Fibroblast of upper back skin (primary cell): Measurements from ENCODE around the gene LSM3.

ENCODE experiments used
- DNase-seq: peaks from one replicate; pipeline ENCODE4 v3.0.0-alpha.2; 2013

The LSM3 gene

DNA sequence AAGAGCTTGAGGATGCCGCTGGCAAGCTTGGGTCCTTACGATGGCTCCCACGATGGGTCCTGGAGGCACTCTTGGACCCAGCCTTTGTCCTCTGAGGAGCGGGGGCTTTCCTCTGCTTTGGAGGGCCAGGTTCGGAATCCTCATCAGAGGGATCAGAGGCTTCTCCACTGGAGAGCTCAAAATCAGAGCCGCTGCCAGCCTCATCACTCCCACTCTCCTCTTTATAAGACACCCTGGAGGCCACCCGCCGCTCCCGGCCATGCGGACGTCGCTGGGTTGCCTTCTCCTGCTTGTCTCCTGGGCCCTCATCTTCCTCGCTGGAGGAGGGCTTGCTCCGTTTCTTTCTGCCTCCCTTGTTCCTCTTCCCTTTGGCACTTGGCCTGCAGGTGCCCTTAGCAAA, 20.2 kb upstream of the LSM3 start:
- no peak for DNase-seq

DNA sequence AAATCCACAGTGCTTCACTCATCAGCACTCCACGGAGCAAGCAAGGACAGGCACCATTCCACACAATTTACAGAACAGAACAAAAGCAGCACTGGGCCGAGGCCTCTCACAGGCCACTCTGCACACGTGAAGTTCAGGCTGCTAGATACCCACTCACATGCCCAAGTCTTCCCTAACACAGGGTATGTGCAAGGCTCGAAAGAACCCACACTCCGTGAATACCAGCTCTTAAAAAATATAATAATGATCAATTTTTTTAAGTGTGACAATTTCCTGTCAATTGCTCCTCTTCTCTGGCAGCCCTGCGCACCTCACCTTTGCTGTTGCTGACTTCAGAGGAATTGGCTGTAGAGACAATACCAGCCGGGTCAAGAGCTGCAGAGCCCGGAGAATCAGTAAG, 19.2 kb upstream of the LSM3 start:
- DNase-seq = no peak

DNA sequence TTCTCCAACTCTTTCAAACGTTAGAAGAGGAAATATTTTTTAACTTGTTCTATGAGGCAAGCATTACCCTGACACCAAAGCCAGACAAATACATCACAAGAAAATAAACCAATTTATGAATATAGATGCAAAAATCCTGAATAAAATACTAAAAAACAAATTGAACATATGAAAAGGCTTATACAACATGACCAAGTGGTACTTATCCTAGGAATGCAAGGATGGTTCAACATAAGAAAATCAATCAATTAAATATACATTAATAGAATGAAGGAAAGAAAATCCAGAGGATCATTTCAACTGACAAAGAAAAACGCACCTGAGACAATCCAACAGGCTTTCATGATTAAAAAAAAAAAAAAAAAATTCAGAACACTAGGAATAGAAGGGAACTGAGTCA, 17.3 kb upstream of the LSM3 start:
- DNase-seq = no peak

DNA sequence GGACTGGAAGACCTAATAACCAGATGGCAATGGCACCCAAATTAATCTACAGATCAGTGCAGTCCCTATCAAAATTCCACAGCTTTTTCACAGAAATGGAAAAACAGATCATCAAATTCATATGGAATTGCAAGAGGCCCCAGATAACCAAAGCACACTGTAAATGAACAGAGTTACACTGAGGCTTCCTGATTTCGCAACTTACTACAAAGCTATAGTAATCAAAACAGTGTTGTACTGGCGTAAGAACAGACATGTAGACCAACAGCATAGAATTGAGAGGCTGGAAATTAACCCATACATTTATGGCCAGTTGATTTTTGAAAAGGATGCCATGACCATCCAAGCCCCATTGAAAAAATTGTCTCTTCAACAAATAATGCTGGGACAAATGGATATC, 16.4 kb upstream of the LSM3 start:
- no peak for DNase-seq

DNA sequence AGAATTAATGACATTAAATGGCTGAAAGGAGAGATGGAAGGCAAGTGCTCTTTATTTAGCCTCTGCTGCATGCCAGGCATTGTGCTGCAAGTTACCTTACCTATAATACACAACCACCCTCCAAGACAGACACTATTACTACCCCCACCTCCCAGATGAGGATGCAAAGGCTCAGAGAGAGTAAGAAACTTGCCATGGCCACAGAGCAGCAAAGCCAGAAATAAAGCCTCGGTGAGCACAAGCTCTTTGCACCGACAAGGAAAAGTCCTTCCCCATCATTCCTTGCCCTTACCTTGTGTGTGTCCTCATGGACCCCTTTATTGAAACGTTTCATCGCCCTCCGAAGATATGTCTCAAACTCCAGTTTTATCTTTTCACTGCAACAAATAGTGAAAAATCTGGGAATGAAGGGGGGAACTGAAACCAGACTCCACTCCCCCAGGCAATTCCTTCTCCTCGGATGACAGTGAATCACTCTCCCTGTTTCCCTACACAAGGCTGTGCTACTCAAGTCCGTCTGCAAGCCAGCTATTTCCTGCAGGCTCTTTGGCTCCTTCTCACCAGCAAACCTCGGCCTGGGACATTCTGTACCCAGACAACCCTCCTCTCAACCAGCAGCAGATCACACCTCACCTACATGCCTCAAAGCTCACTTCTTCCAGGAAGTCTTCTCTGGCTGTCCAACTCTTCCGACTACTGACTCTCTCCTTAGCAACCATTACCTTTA, 11.6 kb upstream of the LSM3 start:
- DNase-seq = no peak

DNA sequence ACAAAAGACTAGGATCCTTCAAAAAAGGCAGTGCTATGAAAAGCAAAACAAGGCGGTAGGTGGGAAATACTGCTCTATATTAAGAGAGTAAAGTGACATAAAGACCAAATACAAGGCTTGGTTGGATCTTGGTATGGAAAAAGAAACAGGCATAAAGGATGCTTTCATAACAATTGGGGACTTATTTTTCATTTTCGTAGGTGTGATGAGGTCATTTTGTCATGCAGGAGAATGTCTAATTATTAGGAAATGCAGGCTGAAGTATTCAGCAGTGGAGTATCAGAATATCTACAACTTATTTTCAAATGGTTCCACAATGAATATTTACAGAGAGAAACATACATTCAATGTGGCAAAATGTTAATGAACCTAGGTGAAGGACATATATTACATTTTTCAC, 9.2 kb upstream of the LSM3 start:
- DNase-seq = no peak

DNA sequence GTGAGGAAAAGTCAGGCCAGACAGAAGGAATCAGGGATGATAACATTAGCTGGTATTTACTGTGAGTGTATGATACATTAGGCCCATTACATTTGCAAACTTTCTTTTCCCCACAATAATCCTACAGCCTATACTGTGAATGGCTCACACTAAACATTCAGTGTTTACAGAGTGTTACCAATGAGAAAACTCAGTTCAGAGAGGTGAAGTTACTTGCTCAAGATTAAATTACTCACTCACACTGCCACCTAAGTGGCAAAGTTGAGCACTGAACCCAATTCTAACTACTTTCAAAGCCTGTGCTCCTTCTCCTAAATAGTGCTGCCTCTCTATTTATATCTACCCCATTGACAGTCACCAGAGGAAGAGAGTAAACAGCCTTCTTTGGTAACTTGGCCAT, 8.7 kb upstream of the LSM3 start:
- DNase-seq = no peak

DNA sequence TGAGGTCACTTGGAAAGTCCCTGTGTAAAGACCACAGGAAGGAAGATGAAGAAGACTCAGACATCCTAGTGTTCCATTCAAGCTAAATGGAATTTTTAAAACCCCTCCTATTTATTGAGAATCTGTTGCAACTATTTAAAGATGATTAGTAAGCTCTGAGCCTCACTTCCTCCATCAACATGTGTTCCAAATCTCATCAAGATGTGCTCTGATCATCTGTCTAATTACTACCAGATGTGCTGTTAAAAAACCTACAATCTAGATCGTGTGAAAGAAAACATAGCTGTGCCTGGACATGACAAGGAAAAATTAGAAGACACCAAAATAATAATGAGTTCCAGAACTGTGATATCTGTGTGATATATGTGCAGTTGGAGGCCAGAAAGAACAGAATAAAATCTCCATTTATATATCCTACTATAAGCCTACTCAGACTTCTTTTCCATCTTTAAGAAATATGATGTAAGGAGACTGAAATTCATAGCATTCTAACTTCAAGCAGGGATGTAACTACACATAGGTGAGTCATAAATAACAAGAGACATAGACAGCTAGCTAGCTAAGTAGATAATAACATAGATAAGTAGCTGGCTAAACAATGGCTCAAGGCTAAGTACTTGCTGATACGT, 8.0 kb upstream of the LSM3 start:
- DNase-seq = peak; percentile 91

DNA sequence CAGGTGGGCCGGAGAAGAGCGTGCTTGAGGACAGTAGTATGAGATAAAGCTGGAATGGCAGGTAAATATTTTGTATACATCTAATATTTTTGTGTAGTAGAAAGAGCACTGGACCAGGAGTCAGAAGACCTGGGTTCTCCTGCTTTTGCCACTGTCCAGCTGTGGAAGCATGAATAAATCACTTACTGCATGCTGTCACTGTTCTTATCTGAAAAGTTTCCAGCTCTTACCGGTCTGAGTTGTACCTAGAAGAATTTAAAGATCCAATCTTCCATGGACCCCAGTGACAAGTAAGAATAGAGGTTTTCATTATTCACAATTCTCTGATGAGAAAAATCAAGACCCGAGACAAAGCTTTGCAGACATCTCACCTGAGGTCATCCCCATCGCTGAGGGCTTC, 6.1 kb upstream of the LSM3 start:
- DNase-seq = no peak

DNA sequence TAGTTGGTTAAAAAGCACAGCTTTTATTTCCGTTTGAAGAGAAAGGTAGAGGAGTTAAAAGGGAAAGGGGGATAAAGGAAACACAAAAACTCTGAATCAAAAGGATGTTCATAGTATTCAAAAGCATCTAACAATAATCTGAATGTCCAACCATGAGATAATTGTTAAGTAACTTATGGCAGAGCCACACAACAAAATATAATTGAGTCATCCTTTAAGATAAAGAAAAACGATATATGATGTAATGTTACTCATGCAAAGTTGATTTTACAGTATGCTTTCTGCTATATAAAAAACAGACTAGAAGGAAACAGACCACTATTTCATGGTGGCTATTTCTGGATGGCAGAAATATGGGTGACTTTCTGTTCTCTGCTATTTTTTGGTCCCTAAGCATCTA, 4.1 kb upstream of the LSM3 start:
- no peak for DNase-seq

DNA sequence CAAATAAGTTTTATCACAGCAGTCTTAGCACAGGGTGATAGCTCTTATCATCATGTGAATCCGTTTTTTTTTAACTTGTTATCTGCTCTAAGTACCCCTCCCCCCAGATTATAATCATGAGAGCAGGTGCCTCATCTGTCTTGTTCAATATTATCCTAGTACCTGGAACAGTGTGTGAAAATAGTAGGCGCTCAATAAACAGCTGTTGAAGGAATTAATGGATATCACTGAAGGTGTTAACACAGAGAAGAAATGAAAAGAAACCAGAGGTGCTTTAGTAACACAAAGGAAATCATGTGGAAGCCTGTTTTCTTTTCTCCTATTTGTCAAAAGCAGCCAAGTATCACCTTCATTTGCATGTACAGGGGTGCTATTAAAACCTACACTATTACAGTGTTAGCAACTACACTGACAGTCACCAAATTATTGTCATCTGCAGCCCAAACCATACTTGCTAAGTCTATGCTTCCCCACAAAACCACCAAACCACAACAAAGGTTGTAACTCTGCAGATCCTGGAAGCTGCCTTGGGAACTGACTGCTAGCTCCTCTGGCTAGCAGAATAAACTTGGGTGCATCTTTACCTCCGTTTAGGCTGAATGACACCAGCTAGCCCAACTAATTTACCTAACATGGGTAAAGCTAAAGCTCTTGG, 3.1 kb upstream of the LSM3 start:
- DNase-seq = peak; percentile 69

DNA sequence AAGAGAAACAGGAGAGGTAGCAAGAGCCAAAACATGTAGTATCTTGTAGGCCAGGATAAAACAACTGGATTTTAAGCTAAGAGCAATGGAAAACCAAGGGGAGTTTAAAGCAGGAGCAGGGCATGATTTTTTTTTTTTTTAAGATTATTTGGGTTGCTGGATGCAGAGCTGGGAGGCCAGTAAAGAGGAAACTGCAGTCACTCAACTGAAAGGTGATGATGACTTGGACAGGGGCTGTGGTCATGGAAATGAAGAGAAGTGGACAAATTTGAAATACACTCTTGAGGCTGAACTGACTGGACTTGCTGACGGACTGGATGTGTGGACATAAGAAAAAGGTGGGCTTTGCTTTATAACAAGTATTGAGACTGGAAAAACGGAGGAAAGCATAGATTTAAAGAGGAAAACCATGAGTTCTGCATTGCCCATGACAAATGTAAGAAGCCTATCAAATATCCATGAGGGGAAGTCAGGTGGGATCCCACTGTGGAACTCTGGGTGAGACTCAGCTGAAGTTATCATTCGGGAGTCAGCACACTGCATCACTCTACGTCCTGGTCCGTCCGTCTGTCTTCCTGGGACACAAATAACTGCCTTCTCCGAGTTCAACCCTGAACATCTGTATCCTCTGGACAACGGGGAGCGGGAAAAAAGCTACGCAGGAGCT, 904 bp upstream of the LSM3 start:
- DNase-seq = no peak

DNA sequence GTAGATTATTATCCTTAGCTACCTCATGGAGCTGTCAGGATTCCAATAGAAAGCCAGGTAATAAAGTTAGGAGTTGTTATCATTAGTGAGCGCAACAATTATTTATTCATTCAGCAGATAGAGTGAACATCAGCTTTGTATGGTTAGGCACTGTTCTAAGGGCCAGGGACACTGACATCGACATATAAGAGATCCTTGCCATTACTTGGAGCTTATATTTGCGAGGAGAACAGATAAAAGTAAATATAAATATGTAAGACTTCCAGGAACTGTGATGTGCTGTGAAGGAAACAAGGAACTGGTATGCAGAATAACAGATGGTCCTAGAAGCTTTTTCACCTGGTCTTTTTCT, 473 bp downstream of the LSM3 start:
- DNase-seq = no peak

DNA sequence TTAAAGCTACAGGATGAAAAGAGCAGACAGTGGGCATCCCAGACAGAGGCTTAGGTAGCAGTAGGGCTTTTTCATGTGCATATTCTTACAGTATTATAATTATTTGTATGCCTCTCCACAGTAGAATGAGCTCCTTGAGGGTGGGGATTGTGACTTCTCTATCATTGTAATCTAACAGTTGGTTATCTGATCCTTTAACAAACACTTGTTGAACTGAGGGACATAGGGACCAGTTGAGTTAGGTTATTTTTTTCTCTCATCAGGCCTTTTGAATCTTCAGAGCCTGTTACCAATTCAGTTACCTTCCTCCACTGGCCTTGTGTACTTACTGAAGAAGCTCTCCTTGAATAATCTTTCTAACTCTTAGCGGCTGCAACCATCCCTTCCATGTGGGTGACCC, 1.2 kb downstream of the LSM3 start:
- DNase-seq = no peak

DNA sequence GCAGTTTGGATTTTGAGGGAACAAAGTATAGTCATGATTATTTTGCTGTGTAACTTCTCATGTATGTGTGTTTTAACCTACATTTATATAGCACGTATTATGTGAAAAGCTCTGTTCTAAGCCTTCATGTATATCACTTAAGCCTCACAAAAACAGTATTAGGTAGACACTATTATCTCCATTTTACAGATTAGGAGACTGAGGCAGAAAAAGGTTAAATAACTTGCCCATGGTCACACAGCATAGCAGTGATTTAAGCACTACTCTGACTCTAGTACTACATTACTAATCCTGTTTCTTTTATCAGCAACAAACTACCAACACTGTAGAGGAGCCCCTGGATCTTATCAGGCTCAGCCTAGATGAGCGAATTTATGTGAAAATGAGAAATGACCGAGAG, 2.6 kb downstream of the LSM3 start:
- no peak for DNase-seq

DNA sequence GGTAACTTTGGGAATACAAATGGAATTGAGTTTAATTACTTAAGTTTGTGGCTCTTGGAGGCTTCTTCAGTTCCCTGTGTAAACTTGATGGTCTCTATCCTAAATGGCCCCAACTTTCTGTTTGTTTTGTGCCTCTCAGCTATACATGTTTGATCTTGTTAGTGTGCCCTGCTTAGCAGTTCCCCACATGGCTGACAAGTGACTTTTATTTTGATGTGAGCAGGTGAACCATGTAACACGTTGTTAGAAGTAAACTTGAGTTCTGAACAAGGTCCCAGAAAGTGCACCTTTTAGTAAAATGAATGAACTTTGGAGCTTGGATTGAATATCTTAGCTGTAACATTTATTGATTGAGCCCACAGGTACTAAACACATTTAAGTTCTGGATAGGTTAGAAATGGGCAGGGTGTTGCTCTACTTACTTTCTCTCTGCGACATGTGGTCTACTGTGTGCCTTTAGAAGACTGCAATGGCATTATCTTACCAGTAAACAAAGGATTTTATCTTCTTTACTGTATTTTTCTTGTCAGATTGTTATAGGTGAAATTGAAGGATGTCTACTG, 4.5 kb downstream of the LSM3 start:
- no peak for DNase-seq

DNA sequence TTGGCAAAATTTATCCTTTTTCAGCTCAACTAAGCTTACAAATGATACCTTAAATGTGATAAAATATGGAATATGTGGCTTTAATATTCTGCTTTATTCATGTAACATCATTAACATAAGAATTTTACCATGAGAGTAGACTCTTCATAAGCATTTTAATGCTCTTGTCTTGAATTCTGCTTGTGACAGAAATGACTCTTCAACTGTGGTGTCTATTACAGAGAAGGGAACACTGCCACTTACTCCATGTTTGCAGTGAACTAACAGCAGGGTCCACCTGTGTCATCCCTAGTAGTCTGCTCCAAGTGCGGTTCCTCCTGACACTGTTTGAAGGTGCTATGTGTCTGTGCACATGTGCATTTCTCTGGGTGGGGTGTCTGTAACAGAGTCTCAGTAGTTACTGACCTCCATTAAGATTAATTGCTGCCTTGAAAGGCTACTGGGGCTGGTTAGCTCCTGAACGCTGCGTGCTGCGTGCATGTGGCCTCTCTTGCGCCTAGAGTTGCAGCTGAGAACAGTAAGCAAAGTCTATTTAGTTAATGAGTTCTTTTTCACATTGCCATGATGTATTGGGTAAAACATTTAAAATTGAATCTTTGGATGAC, 8.3 kb downstream of the LSM3 start:
- DNase-seq = no peak

DNA sequence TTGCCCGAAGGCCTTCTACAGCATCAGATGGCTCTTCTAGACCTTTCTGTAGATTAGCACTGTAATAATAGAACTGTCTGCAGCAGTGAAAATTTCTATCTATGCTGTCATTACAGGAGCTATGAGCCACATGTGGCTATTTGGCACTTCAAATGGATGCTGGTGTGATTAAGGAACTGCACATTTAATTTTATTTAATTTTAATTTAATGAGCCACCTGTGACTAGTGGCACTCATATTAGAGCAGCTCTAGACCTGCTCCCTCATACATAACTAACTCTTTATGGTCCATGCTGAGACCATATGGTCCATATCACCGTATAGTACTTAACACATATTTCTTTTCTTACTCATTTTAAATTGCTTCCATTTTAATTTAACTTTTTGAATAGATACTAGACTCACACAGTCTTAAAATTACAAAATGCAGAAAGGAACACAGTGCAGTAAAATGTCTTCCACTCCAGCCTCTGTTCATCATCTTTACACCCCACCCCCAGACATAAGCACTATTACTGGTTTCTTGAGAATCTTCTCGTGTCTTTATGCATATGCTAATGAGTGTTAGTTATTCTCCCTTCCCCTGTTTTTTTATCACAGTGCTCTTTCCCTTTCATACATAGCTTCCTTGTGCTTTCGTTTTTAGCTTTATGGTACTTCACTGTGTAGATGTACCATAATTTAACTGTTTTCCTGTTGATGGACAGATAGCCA, 9.6 kb downstream of the LSM3 start:
- DNase-seq = no peak

DNA sequence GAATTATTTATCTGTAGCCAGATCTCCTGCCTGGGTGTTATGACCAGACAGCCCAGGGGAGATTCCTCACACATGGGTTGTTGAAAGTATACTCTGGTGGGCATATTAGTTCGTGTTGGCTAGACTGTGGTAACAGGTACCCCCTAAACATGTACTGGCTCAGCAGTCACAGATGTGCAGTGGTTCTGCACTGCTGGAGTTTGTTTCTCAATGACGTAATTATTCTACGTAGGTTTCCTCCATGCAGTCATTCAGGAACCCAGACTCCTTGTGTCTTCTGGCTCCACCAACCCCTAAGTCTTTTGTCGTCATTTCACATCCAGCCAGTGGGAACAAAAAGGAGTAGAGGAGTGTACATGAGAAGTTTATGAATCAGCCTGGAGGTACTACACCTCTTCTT, 16.2 kb downstream of the LSM3 start:
- no peak for DNase-seq

DNA sequence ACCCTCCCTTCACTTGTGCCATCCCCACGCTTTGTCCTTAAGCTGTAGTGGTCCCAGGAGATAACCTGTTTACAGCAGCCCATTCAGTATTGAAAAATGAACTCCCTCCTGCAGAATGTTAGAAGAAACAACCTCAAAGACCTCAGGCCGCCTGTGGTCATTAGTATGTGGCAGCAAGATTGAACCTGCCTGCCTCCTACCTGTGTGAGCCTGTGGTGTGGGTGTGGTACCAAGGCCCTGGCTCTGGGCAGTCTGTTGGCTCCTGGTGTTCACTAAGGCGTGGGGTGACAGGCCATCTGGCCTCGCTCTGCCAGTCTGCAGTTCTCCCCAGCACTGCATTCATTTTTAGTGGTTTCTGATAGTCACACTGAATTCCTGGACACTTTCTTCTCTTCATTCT, 21.0 kb downstream of the LSM3 start:
- no peak for DNase-seq

DNA sequence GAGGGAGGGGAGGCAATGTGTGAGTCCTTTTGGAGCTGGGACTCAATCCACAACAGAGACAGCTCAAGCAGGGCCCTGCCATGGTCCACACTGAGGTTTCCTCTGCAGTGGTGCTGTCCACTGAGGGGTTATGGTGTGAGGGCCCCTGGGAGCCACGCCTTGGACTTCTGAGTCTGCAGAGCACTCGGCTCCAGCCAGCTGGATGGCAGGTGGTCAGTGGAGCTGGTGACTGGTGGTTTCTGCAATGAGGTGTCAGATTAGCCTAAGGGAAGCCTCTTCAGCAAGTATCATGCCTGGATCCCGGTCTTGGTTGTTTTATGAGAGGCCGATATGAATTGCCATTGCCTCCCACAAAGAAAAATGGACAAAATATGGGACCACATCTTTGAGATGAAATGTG, 21.7 kb downstream of the LSM3 start:
- DNase-seq = no peak

DNA sequence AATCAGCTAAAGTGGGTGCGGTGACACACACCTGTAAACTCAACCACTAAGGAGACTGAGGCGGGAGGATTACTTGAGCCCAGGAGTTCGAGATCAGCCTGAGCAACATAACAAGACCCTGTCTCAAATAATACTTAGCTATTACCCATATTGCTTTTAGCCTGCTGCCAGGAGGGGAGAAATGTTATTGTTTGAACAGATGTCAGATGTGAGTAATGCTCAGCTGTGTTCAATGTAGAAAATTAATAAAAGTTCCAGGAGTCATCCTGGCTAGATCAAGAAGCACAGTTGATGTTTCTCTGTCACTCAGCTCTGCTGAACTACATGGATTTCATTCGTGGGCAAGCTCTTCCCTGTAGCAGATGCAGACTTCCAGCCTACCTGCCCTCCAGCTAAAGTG, 22.2 kb downstream of the LSM3 start:
- DNase-seq = peak; percentile 34
